Neural progenitor cell (in vitro differentiated cells): ENCODE results near the gene WRAP73. TPM values are rescaled to one million over a fixed set of nuclear protein-coding genes. Genes with fewer than 3 reads are reported as not detected.

Experiments used
- DNase-seq: peaks from one replicate; pipeline ENCODE4 v3.0.0-alpha.2; 2016; ENCODE audit warnings: low spot score
- H2AFZ ChIP-seq: fragments of 200-600 bp; sonication (generic); replicated peaks from 2 replicates; pipeline ENCODE4 v1.6.1; 2016; ENCODE audit warnings: antibody characterized with exemption
- H3F3A ChIP-seq: fragments of 200-600 bp; sonication (generic); 2 replicates; pipeline ENCODE4 v1.6.1; 2016; ENCODE audit warnings: antibody characterized with exemption, low read depth
- H3K27ac ChIP-seq: fragments of 200-600 bp; sonication (generic); 2 replicates; pipeline ENCODE4 v1.5.1; 2016; ENCODE audit warnings: mild to moderate bottlenecking
- H3K27me3 ChIP-seq: fragments of 200-600 bp; sonication (generic); 2 replicates; pipeline ENCODE4 v1.6.1; 2016; ENCODE audit warnings: mild to moderate bottlenecking, moderate library complexity
- H3K36me3 ChIP-seq: fragments of 200-600 bp; sonication (generic); 2 replicates; pipeline ENCODE4 v1.5.1; 2016
- H3K4me1 ChIP-seq: fragments of 200-600 bp; sonication (generic); 2 replicates; pipeline ENCODE4 v1.6.1; 2016; ENCODE audit warnings: mixed run types
- H3K4me2 ChIP-seq: fragments of 200-600 bp; sonication (generic); 2 replicates; pipeline ENCODE4 v1.6.1; 2016
- H3K4me3 ChIP-seq: fragments of 200-600 bp; sonication (generic); 2 replicates; pipeline ENCODE4 v1.5.1; 2016
- H3K79me2 ChIP-seq: fragments of 200-600 bp; sonication (generic); 2 replicates; pipeline ENCODE4 v1.6.1; 2016; ENCODE audit warnings: low read depth
- H3K9ac ChIP-seq: fragments of 200-600 bp; sonication (generic); 2 replicates; pipeline ENCODE4 v1.6.1; 2016
- H3K9me3 ChIP-seq: fragments of 200-600 bp; sonication (generic); 2 replicates; pipeline ENCODE4 v1.5.1; 2016; ENCODE audit warnings: low read depth
- H4K20me1 ChIP-seq: fragments of 200-600 bp; sonication (generic); 2 replicates; pipeline ENCODE4 v1.6.1; 2016; ENCODE audit warnings: low read depth
- H3K27ac Mint-ChIP-seq: 3 replicates; pipeline ENCODE4 v1.8.0; 2021; ENCODE audit warnings: mixed read lengths
- H3K27me3 Mint-ChIP-seq: 2 replicates; pipeline ENCODE4 v1.8.0; 2022; ENCODE audit warnings: low read depth, mild to moderate bottlenecking, inconsistent platforms, moderate library complexity, mixed read lengths; ENCODE audit not compliant: insufficient read depth
- H3K36me3 Mint-ChIP-seq: 3 replicates; pipeline ENCODE4 v1.8.0; 2021; ENCODE audit warnings: mixed read lengths
- H3K4me1 Mint-ChIP-seq: 3 replicates; pipeline ENCODE4 v1.8.0; 2021; ENCODE audit warnings: mixed read lengths
- H3K4me3 Mint-ChIP-seq: 3 replicates; pipeline ENCODE4 v1.8.0; 2021; ENCODE audit warnings: mild to moderate bottlenecking, moderate library complexity, mixed read lengths
- H3K9me3 Mint-ChIP-seq: 3 replicates; pipeline ENCODE4 v1.8.0; 2020; ENCODE audit warnings: mixed read lengths
- CTCF ChIP-seq: fragments of 200-600 bp; sonication (generic); IDR thresholded peaks from 2 replicates; pipeline ENCODE4 v1.5.1; 2017; ENCODE audit warnings: antibody characterized with exemption, mild to moderate bottlenecking
- EZH2 ChIP-seq: fragments of 200-600 bp; sonication (generic); IDR thresholded peaks from 2 replicates; pipeline ENCODE4 v1.6.1; 2017; ENCODE audit warnings: antibody characterized with exemption, mild to moderate bottlenecking, moderate library complexity
- EZH2phosphoT487 ChIP-seq: fragments of 200-600 bp; sonication (generic); IDR thresholded peaks from 2 replicates; pipeline ENCODE4 v1.6.1; 2017; ENCODE audit warnings: antibody characterized with exemption
- total RNA-seq: library from RNA; depleted of rRNA; stranded (reverse); fragments of >200 nt; gene quantifications from 2 replicates; pipeline ENCODE4 v1.2.3, GENCODE V29; 2015; ENCODE audit warnings: low replicate concordance

WRAP73 gene
- total RNA-seq, 1 donor from 2014 or later, result 12.0 TPM

DNA sequence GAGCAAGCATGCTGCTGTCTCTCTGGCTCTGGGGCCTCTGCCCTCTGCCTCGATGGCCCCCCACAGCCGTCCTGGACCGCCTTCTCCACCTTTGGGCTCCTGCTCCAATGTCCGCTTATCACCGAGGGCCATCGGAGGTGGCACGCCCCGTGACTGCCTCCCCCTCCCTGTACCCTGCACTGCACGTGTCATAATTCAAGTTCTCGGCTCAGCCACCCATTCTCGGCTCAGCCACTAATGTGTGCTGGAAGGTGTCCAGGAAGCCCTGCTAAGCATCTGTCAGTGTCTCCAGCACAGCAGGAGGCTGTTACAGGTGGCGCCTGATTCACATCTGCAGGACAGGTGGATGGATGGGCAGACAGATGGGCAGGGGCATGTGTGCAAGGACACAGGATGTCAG, 47.9 kb upstream of the WRAP73 start:
- Mint-ChIP-seq H3K4me3 (no peak overlapping the region), H3K9me3 (no peaks in the 10 kb centered on the region), H3K36me3 (no peaks in the 10 kb centered on the region), H3K4me1 (peaks cover 17% of the 10 kb centered on the region), H3K27ac (peak overlapping the region; percentile 50), H3K27me3 (peaks cover 13% of the 10 kb centered on the region)
- Histone ChIP-seq H4K20me1 (no peaks in the 10 kb centered on the region), H3F3A (no peaks in the 10 kb centered on the region), H3K27ac (no peak overlapping the region), H3K4me1 (peaks cover 14% of the 10 kb centered on the region), H3K9me3 (no peaks in the 10 kb centered on the region), H3K9ac (no peak overlapping the region), H3K4me2 (no peak overlapping the region), H2AFZ (no peak overlapping the region), H3K79me2 (no peaks in the 10 kb centered on the region), H3K36me3 (no peaks in the 10 kb centered on the region), H3K27me3 (peaks cover 13% of the 10 kb centered on the region), H3K4me3 (no peak overlapping the region)
- TF ChIP-seq EZH2 (no peak), EZH2phosphoT487 (no peak), CTCF (no peak)
- DNase-seq, result no peak

GRCh38 chr1:3697104-3697503, 47.2 kb upstream of the WRAP73 start:
- Mint-ChIP-seq H3K36me3 (no peaks in the 10 kb centered on the region), H3K9me3 (no peaks in the 10 kb centered on the region), H3K27ac (no peak overlapping the region), H3K4me1 (peaks cover 17% of the 10 kb centered on the region), H3K4me3 (peak overlapping the region; percentile 18), H3K27me3 (peaks cover 13% of the 10 kb centered on the region)
- Histone ChIP-seq H3K9me3 (no peaks in the 10 kb centered on the region), H3K9ac (no peak overlapping the region), H2AFZ (no peak overlapping the region), H4K20me1 (no peaks in the 10 kb centered on the region), H3K4me1 (peaks cover 10% of the 10 kb centered on the region), H3K4me3 (no peak overlapping the region), H3K4me2 (no peak overlapping the region), H3F3A (no peaks in the 10 kb centered on the region), H3K79me2 (no peaks in the 10 kb centered on the region), H3K36me3 (no peaks in the 10 kb centered on the region), H3K27me3 (peaks cover 13% of the 10 kb centered on the region), H3K27ac (no peak overlapping the region)
- DNase-seq, result no peak
- no peak for TF ChIP-seq CTCF

- Histone ChIP-seq H3K27ac (no peak overlapping the region), H3K79me2 (no peaks in the 10 kb centered on the region), H3K9me3 (no peaks in the 10 kb centered on the region), H3F3A (no peaks in the 10 kb centered on the region), H3K27me3 (peaks cover 13% of the 10 kb centered on the region), H3K36me3 (no peaks in the 10 kb centered on the region), H3K4me1 (peaks cover 10% of the 10 kb centered on the region), H3K4me2 (no peak overlapping the region), H3K9ac (no peak overlapping the region), H4K20me1 (no peaks in the 10 kb centered on the region), H2AFZ (no peak overlapping the region), H3K4me3 (no peak overlapping the region)
- peaks cover 17% of the 10 kb centered on the region for H3K4me1 Mint-ChIP-seq
- H3K4me3 Mint-ChIP-seq, result peak overlapping the region; percentile 18
- H3K27me3 Mint-ChIP-seq, result peaks cover 13% of the 10 kb centered on the region
- no peak for DNase-seq
- peak overlapping the region; percentile 82 for H3K27ac Mint-ChIP-seq
- H3K36me3 Mint-ChIP-seq, result no peaks in the 10 kb centered on the region
- H3K9me3 Mint-ChIP-seq, result no peaks in the 10 kb centered on the region
- TF ChIP-seq EZH2phosphoT487, result no peak
Measured at GRCh38 chr1:3696689-3697088, 46.8 kb upstream of the WRAP73 start.

DNA sequence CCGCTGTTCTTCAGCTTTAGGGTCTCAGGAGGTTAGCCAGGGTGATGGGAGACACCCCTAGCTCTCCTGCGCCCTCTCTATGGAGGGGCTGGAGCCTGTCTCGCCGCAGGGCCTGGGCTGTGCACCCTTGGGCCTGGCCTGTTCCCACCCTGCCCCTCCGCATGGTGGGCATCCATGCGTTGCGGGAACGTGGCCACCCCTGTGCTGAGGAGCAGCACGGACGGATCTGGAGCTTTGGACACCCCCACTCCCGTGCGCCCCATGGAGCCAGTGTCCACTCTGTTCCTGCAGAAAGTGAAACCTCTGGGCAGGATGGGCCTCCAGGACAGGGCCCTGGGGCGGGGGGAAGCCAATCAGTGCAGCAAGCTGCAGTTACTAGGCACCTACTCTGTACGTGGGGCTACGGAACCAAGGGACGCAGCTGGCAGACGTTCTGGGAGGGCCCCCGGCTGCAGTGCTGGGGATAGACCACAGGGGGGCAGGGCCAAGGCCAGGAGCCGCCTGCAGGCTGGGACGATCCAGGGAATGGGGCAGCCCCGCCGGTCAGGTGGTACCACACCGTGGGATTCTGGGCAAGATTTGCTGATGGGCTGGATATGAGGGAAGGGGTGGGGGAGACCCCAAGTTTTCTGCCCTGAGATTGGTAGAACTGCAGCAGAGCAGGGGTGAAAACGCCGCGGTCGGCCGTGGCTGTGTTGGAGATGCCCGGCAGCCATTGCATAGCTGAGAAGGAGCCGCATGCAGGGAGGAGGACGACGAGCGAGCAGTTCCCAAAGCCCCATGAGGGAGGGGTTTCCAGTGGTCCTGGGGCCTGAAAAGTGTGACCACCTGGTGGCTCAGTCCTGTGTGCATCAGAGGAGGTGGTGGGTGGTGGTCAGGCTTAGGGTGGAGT, 45.7 kb upstream of the WRAP73 start:
- H3K27me3 Mint-ChIP-seq, result peaks cover 13% of the 10 kb centered on the region
- no peaks in the 10 kb centered on the region for H3K36me3 Mint-ChIP-seq
- H3K4me1 Mint-ChIP-seq, result peaks cover 17% of the 10 kb centered on the region
- H3K4me1 ChIP-seq, result peaks cover 6% of the 10 kb centered on the region
- no peak overlapping the region for H3K4me3 ChIP-seq
- no peaks in the 10 kb centered on the region for H3K36me3 ChIP-seq
- H2AFZ ChIP-seq, result no peak overlapping the region
- H3K27me3 ChIP-seq, result peaks cover 13% of the 10 kb centered on the region
- H4K20me1 ChIP-seq, result no peaks in the 10 kb centered on the region
- DNase-seq, result peak; percentile 77
- H3K4me2 ChIP-seq, result no peak overlapping the region
- no peak overlapping the region for H3K9ac ChIP-seq
- no peaks in the 10 kb centered on the region for H3F3A ChIP-seq
- H3K27ac ChIP-seq, result no peak overlapping the region
- H3K79me2 ChIP-seq, result no peaks in the 10 kb centered on the region
- TF ChIP-seq EZH2 (no peak), CTCF (peak; percentile 76), EZH2phosphoT487 (no peak)
- H3K27ac Mint-ChIP-seq, result peak overlapping the region; percentile 82
- no peaks in the 10 kb centered on the region for H3K9me3 ChIP-seq
- no peaks in the 10 kb centered on the region for H3K9me3 Mint-ChIP-seq
- H3K4me3 Mint-ChIP-seq, result peak overlapping the region; percentile 41
